Vagina (tissue), 2 donors: ENCODE data around the gene DMKN. TPM values are rescaled to one million over a fixed set of nuclear protein-coding genes. Genes with fewer than 3 reads are reported as not detected.

Source experiments
- DNase-seq, 2 donors: peaks; one replicate each; pipeline ENCODE4 v3.0.0-alpha.2; 2017; ENCODE audit errors: extremely low spot score in 2 of 2
- H3K27ac ChIP-seq: fragments of 200-600 bp; sonication (generic); one replicate; pipeline ENCODE4 v1.5.1; 2019
- H3K27me3 ChIP-seq: fragments of 200-600 bp; sonication (generic); one replicate; pipeline ENCODE4 v1.5.1; 2019
- H3K36me3 ChIP-seq, 2 donors: fragments of 200-600 bp; sonication (generic); one replicate each; pipeline ENCODE4 v1.5.1; 2017 to 2019
- H3K4me1 ChIP-seq: fragments of 200-600 bp; sonication (generic); one replicate; pipeline ENCODE4 v1.5.1; 2019
- H3K4me3 ChIP-seq, 2 donors: fragments of 200-600 bp; sonication (generic); 1 replicate in 1 of 2; 2 replicates in 1 of 2; pipeline ENCODE4 v1.5.1; 2016 to 2019
- H3K9me3 ChIP-seq: fragments of 200-600 bp; sonication (generic); one replicate; pipeline ENCODE4 v1.5.1; 2019
- POLR2A ChIP-seq, 2 donors: fragments of 450-650 bp; IDR thresholded peaks; one replicate each; pipeline ENCODE4 v1.6.1; 2017; ENCODE audit warnings: antibody characterized with exemption in 2 of 2, mild to moderate bottlenecking in 2 of 2, moderate library complexity in 2 of 2
- POLR2AphosphoS5 ChIP-seq, 2 donors: sonication (generic); formaldehyde crosslinking; IDR thresholded peaks; one replicate each; pipeline ENCODE4 v1.9.0; 2017; ENCODE audit warnings: antibody characterized with exemption in 2 of 2, mild to moderate bottlenecking in 2 of 2, low read depth in 1 of 2; ENCODE audit not compliant: insufficient read depth in 1 of 2
- intact Hi-C: fragments of 100-400 bp; cut with DNase I; formaldehyde crosslinking; loops from one replicate; pipeline ENCODE4 v1.15.1; 2023
- total RNA-seq: library from RNA; depleted of rRNA; stranded (reverse); fragments of >200 nt; gene quantifications from one replicate; pipeline ENCODE4 v1.2.3, GENCODE V29; 2016
- TF ChIP-seq, protein P1 (sequence below), 3 experiments: fragments of 450-650 bp in 2 of 3; fragments of 200-600 bp in 1 of 3; sonication (generic) in 1 of 3; IDR thresholded peaks; one replicate each; pipeline ENCODE4 v1.5.1; 2017 to 2019; ENCODE audit warnings: antibody characterized with exemption in 3 of 3, mild to moderate bottlenecking in 2 of 3, moderate library complexity in 2 of 3

The DMKN gene
- total RNA-seq, 1 donor from 2014 or later = 237 TPM

- Histone ChIP-seq H3K27me3 (no peaks in the 10 kb centered on the region), H3K4me3 (peak overlapping the region in 1 of 2 donors; percentile 47), H3K27ac (peak overlapping the region; percentile 72), H3K4me1 (peaks cover 31% of the 10 kb centered on the region), H3K9me3 (no peaks in the 10 kb centered on the region), H3K36me3 (no peaks in the 10 kb centered on the region)
- TF ChIP-seq, protein P1, sequence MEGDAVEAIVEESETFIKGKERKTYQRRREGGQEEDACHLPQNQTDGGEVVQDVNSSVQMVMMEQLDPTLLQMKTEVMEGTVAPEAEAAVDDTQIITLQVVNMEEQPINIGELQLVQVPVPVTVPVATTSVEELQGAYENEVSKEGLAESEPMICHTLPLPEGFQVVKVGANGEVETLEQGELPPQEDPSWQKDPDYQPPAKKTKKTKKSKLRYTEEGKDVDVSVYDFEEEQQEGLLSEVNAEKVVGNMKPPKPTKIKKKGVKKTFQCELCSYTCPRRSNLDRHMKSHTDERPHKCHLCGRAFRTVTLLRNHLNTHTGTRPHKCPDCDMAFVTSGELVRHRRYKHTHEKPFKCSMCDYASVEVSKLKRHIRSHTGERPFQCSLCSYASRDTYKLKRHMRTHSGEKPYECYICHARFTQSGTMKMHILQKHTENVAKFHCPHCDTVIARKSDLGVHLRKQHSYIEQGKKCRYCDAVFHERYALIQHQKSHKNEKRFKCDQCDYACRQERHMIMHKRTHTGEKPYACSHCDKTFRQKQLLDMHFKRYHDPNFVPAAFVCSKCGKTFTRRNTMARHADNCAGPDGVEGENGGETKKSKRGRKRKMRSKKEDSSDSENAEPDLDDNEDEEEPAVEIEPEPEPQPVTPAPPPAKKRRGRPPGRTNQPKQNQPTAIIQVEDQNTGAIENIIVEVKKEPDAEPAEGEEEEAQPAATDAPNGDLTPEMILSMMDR (IDR thresholded peaks at IDR 0.05) = no peak
- TF ChIP-seq POLR2AphosphoS5 (IDR thresholded peaks at IDR 0.05; ENCODE audit: insufficient read depth in 1 of 2, low read depth in 1 of 2) = no peak
- no peak for TF ChIP-seq POLR2A (IDR thresholded peaks at IDR 0.05)
- no peak for DNase-seq
- intact Hi-C loops = no loop called here
Measured at GRCh38 chr19:35510626-35510964, 2.9 kb downstream of the DMKN start.

- peaks cover 31% of the 10 kb centered on the region for H3K4me1 ChIP-seq
- no peaks in the 10 kb centered on the region for H3K27me3 ChIP-seq
- peak overlapping the region; percentile 40 to 47 for H3K4me3 ChIP-seq
- no peaks in the 10 kb centered on the region for H3K9me3 ChIP-seq
- H3K36me3 ChIP-seq = no peaks in the 10 kb centered on the region
- intact Hi-C loops = no loop called here
- DNase-seq = no peak
- peak overlapping the region; percentile 72 for H3K27ac ChIP-seq
- TF ChIP-seq, protein P1 (IDR thresholded peaks at IDR 0.05) = peak; percentile 58 to 98 (median 90)
- peak; percentile 27 to 63 for TF ChIP-seq POLR2AphosphoS5 (IDR thresholded peaks at IDR 0.05; ENCODE audit: insufficient read depth in 1 of 2, low read depth in 1 of 2)
- TF ChIP-seq POLR2A (IDR thresholded peaks at IDR 0.05) = no peak
Measured at GRCh38 chr19:35509861-35510625, 3.4 kb downstream of the DMKN start.

GRCh38 chr19:35509018-35509652 is 4.3 kb downstream of the DMKN start:
- intact Hi-C loops = no loop called here
- Histone ChIP-seq H3K9me3 (no peaks in the 10 kb centered on the region), H3K27me3 (no peaks in the 10 kb centered on the region), H3K4me1 (peaks cover 26% of the 10 kb centered on the region), H3K4me3 (peak overlapping the region; percentile 40 to 47), H3K36me3 (no peaks in the 10 kb centered on the region), H3K27ac (peak overlapping the region; percentile 72)
- DNase-seq = no peak
- peak in 1 of 2 donors; percentile 14 for TF ChIP-seq POLR2AphosphoS5 (IDR thresholded peaks at IDR 0.05; ENCODE audit: insufficient read depth in 1 of 2, low read depth in 1 of 2)
- TF ChIP-seq, protein P1 (IDR thresholded peaks at IDR 0.05) = no peak

GRCh38 chr19:35508129-35508528 is 5.3 kb downstream of the DMKN start:
- peaks cover 21% of the 10 kb centered on the region for H3K4me1 ChIP-seq
- H3K9me3 ChIP-seq = no peaks in the 10 kb centered on the region
- H3K36me3 ChIP-seq = no peaks in the 10 kb centered on the region
- H3K27ac ChIP-seq = no peak overlapping the region
- H3K27me3 ChIP-seq = no peaks in the 10 kb centered on the region
- intact Hi-C loops = no loop called here
- DNase-seq = no peak
- H3K4me3 ChIP-seq = no peak overlapping the region
- TF ChIP-seq, protein P1 (IDR thresholded peaks at IDR 0.05) = no peak
- TF ChIP-seq POLR2A (IDR thresholded peaks at IDR 0.05) (no peak), POLR2AphosphoS5 (IDR thresholded peaks at IDR 0.05; ENCODE audit: insufficient read depth in 1 of 2, low read depth in 1 of 2) (no peak)

- no peak overlapping the region for H3K27ac ChIP-seq
- intact Hi-C loops = no loop called here
- H3K36me3 ChIP-seq = no peaks in the 10 kb centered on the region
- no peak for DNase-seq
- TF ChIP-seq POLR2AphosphoS5 (IDR thresholded peaks at IDR 0.05; ENCODE audit: insufficient read depth in 1 of 2, low read depth in 1 of 2) (no peak), POLR2A (IDR thresholded peaks at IDR 0.05) (no peak)
- TF ChIP-seq, protein P1 (IDR thresholded peaks at IDR 0.05) = no peak
- H3K4me1 ChIP-seq = peaks cover 21% of the 10 kb centered on the region
- no peaks in the 10 kb centered on the region for H3K9me3 ChIP-seq
- no peak overlapping the region for H3K4me3 ChIP-seq
- H3K27me3 ChIP-seq = no peaks in the 10 kb centered on the region
Measured at GRCh38 chr19:35507561-35507960, 5.9 kb downstream of the DMKN start.
